ENCODE measurements around the gene MRPS27.

DNA sequence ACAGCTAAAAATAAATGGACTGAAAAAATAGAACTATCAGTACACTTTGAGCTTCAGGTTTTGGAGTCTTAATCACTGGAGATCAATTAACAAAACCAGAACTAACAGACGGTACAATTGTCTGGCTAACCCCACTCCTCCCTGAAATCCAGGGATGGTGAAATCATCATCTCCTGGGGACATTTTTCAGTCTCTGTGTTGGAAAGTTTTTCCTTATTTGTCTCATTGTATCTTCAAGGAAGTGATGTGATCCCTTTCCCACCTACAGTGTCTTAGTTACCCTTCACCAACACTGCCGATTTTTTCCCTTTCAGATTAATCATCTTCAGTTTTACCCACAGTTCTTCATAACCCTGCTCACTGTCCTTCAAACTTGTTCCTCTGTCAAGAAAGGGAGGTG, 130.9 kb downstream of the MRPS27 start:
- TF ChIP-seq, protein P1, sequence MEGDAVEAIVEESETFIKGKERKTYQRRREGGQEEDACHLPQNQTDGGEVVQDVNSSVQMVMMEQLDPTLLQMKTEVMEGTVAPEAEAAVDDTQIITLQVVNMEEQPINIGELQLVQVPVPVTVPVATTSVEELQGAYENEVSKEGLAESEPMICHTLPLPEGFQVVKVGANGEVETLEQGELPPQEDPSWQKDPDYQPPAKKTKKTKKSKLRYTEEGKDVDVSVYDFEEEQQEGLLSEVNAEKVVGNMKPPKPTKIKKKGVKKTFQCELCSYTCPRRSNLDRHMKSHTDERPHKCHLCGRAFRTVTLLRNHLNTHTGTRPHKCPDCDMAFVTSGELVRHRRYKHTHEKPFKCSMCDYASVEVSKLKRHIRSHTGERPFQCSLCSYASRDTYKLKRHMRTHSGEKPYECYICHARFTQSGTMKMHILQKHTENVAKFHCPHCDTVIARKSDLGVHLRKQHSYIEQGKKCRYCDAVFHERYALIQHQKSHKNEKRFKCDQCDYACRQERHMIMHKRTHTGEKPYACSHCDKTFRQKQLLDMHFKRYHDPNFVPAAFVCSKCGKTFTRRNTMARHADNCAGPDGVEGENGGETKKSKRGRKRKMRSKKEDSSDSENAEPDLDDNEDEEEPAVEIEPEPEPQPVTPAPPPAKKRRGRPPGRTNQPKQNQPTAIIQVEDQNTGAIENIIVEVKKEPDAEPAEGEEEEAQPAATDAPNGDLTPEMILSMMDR (IDR thresholded peaks at IDR 0.05): no peak
- no peak for TF ChIP-seq POLR2A (IDR thresholded peaks at IDR 0.05)
